Panc1 (cell line): Measurements from ENCODE around the gene FSD1L.

Source experiments
- POLR2AphosphoS5 ChIP-seq: IDR thresholded peaks from 2 replicates; pipeline ENCODE4 v1.6.1; 2012; ENCODE audit warnings: mild to moderate bottlenecking, low read depth, low read length, moderate library complexity
- SIN3A ChIP-seq: IDR thresholded peaks from 2 replicates; pipeline ENCODE4 v1.6.1; 2012; ENCODE audit warnings: low read depth, mild to moderate bottlenecking, low read length, moderate library complexity, borderline replicate concordance; ENCODE audit not compliant: insufficient read depth
- TCF7L2 ChIP-seq: IDR thresholded peaks from 2 replicates; pipeline ENCODE4 v1.6.1; 2011; ENCODE audit warnings: mild to moderate bottlenecking, low read depth, low read length, inconsistent platforms
- TF ChIP-seq, protein P1 (sequence below): fragments of 450-650 bp; IDR thresholded peaks from 2 replicates; pipeline ENCODE4 v1.5.1; 2017; ENCODE audit warnings: mild to moderate bottlenecking
- TF ChIP-seq, protein P2 (sequence below), 2 experiments: IDR thresholded peaks; 2 replicates each; pipeline ENCODE4 v1.6.1; 2011 to 2012; ENCODE audit warnings: low read depth in 2 of 2, control low read depth in 1 of 2, low read length in 1 of 2, mild to moderate bottlenecking in 1 of 2, moderate library complexity in 1 of 2; ENCODE audit not compliant: insufficient read depth in 1 of 2

DNA sequence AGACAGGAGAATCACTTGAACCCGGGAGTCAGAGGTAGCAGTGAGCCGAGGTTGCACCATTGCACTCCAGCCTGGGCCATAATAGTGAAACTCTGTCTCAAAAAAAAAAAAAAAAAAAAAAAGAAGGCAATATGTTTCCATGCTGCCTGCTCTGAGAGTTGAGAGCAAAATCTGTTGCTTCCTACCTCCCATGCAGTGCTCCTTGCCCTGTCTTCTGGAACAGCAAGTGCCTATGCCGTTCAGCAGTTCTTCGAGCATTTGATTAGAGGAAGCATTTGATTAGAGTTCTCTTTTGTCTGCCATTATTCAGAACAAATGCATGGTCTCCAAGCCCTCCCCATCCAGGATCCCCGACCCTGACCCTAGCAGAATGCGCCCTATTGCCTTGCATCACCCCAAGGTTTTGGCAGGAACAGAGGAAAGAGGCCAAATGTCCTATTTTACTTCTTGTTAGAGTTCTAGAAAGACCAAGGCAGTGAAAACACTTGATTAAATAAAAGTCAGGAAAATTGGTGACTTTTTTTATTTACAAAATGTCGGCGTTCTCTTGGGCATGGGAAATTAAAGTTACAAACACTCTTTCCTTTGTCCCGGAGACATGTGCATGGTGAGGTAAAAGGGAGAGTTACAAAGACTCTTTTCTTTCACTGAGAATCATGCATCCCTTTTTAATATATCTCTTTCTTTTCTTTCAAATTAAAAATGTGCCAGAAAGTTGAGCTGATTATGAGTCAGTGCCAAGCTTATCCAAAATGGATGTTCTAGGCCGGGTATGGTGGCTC lies 27.8 kb upstream of the FSD1L start:
- TF ChIP-seq POLR2AphosphoS5: no peak
- no peak for TF ChIP-seq TCF7L2
- TF ChIP-seq, protein P1, sequence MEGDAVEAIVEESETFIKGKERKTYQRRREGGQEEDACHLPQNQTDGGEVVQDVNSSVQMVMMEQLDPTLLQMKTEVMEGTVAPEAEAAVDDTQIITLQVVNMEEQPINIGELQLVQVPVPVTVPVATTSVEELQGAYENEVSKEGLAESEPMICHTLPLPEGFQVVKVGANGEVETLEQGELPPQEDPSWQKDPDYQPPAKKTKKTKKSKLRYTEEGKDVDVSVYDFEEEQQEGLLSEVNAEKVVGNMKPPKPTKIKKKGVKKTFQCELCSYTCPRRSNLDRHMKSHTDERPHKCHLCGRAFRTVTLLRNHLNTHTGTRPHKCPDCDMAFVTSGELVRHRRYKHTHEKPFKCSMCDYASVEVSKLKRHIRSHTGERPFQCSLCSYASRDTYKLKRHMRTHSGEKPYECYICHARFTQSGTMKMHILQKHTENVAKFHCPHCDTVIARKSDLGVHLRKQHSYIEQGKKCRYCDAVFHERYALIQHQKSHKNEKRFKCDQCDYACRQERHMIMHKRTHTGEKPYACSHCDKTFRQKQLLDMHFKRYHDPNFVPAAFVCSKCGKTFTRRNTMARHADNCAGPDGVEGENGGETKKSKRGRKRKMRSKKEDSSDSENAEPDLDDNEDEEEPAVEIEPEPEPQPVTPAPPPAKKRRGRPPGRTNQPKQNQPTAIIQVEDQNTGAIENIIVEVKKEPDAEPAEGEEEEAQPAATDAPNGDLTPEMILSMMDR: no peak
- TF ChIP-seq, protein P2, sequence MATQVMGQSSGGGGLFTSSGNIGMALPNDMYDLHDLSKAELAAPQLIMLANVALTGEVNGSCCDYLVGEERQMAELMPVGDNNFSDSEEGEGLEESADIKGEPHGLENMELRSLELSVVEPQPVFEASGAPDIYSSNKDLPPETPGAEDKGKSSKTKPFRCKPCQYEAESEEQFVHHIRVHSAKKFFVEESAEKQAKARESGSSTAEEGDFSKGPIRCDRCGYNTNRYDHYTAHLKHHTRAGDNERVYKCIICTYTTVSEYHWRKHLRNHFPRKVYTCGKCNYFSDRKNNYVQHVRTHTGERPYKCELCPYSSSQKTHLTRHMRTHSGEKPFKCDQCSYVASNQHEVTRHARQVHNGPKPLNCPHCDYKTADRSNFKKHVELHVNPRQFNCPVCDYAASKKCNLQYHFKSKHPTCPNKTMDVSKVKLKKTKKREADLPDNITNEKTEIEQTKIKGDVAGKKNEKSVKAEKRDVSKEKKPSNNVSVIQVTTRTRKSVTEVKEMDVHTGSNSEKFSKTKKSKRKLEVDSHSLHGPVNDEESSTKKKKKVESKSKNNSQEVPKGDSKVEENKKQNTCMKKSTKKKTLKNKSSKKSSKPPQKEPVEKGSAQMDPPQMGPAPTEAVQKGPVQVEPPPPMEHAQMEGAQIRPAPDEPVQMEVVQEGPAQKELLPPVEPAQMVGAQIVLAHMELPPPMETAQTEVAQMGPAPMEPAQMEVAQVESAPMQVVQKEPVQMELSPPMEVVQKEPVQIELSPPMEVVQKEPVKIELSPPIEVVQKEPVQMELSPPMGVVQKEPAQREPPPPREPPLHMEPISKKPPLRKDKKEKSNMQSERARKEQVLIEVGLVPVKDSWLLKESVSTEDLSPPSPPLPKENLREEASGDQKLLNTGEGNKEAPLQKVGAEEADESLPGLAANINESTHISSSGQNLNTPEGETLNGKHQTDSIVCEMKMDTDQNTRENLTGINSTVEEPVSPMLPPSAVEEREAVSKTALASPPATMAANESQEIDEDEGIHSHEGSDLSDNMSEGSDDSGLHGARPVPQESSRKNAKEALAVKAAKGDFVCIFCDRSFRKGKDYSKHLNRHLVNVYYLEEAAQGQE (IDR thresholded peaks at IDR 0.05; ENCODE audit: insufficient read depth in 1 of 2, low read depth in 2 of 2, low read length in 1 of 2): no peak
- no peak for TF ChIP-seq SIN3A
